ENCODE measurements around the gene PTTG1IP. TPM values are rescaled to one million over a fixed set of nuclear protein-coding genes. Genes with fewer than 3 reads are reported as not detected.

The PTTG1IP gene
- total and polyA plus RNA-seq, 2 of the 13 experiments (the other 11 are each of a cell fraction or from before 2014, with no cell fraction given), result 161 to 700 TPM

GRCh38 chr21:44881198-44881872 is 7.8 kb upstream of the PTTG1IP start (continued):
- TF ChIP-seq MTA1 (CRISPR knock-in tag; IDR thresholded peaks at IDR 0.05; ENCODE audit: borderline replicate concordance), result no peak
- TF ChIP-seq ARNT (IDR thresholded peaks at IDR 0.05), result no peak

GRCh38 chr21:44880405-44881197 is 7.1 kb upstream of the PTTG1IP start:
- peak overlapping the region; percentile 47 for H3K4me2 ChIP-seq (ENCODE audit: low read depth, low read length)
- DNase-seq (ENCODE audit: low spot score) (peak; percentile 37), ATAC-seq (peak; percentile 33), FAIRE-seq (no peak)
- intact Hi-C loops (cut with micrococcal nuclease; ENCODE audit: unreplicated experiment) (no loop called here), in situ Hi-C loops (cut with HindIII; ENCODE audit: extremely low pct_ligation_motif_present, low pct_unique_long_range_greater_than_20kb) (no loop called here)
- H3K27me3 ChIP-seq (ENCODE audit: control insufficient read depth in 1 of 2, insufficient read depth in 2 of 2, low read length in 2 of 2), result no peaks in the 10 kb centered on the region
- no peaks in the 10 kb centered on the region for H3K36me3 ChIP-seq (replicated peaks in 1 of 2; ENCODE audit: control insufficient read depth in 1 of 2, insufficient read depth in 2 of 2, low read length in 2 of 2)
- peaks cover 89% of the 10 kb centered on the region for H3K4me1 ChIP-seq (ENCODE audit: insufficient read depth, low read length)
- POLR2A ChIA-PET, result interaction anchor here (1.4 to 2.6 kb wide), 4 partner anchors 8 to 33 kb away, joined by 5 to 13 read pairs (median 6); no protein-coding TSS in a partner anchor
- no peaks in the 10 kb centered on the region for H3K9me3 ChIP-seq (ENCODE audit: low read length)
- H3K79me2 ChIP-seq (ENCODE audit: insufficient read depth, low read length), result no peaks in the 10 kb centered on the region
- H4K20me1 ChIP-seq (ENCODE audit: insufficient read depth, low read length), result no peaks in the 10 kb centered on the region
- CTCF ChIA-PET (ENCODE audit: low intra/inter-chr PET ratio, low total read pairs), result no interaction called here
- H2AFZ ChIP-seq (ENCODE audit: low read length), result no peak overlapping the region
- H3K4me3 ChIP-seq (replicated peaks in 1 of 3; ENCODE audit: insufficient read depth in 1 of 3, low read depth in 2 of 3, low read length in 3 of 3), result no peak overlapping the region; a peak in 1 of 6 replicates
- H3K27ac ChIP-seq (ENCODE audit: extremely low read length, insufficient read depth, low read length), result peak overlapping the region; percentile 99
- 12% methylated on average over 8 of the region's 8 CpGs for WGBS (ENCODE audit: low lambda C conversion rate)
- H3K9ac ChIP-seq (ENCODE audit: insufficient read depth, low read depth, low read length), result peak overlapping the region; percentile 44
- BruUV-seq (replicated peaks), result no TSS peak
- peak; percentile 49 for TF ChIP-seq SAP130 (CRISPR knock-in tag; IDR thresholded peaks at IDR 0.05; ENCODE audit: low read depth)
- TF ChIP-seq ZNF784 (CRISPR knock-in tag; IDR thresholded peaks at IDR 0.05; ENCODE audit: borderline replicate concordance), result no peak
- peak; percentile 39; the same call in 1 of the 2 replicates for TF ChIP-seq ZNF670 (CRISPR knock-in tag; IDR thresholded peaks at IDR 0.05; ENCODE audit: borderline replicate concordance)
- no peak for TF ChIP-seq ZNF263 (CRISPR knock-in tag; IDR thresholded peaks at IDR 0.05)
- TF ChIP-seq ETV5 (CRISPR knock-in tag; IDR thresholded peaks at IDR 0.05; ENCODE audit: borderline replicate concordance), result peak; percentile 77; the same call in 1 of the 2 replicates
- TF ChIP-seq CEBPG (CRISPR knock-in tag; IDR thresholded peaks at IDR 0.05), result 0 out of 2 replicates have a peak, but pooled peaks have one; percentile 33
- peak; percentile 63 for TF ChIP-seq ZNF770 (CRISPR knock-in tag; IDR thresholded peaks at IDR 0.05)
- TF ChIP-seq ZNF121 (CRISPR knock-in tag; IDR thresholded peaks at IDR 0.05), result no peak; the same call in 1 of the 2 replicates
- no peak for TF ChIP-seq BRD4 (CRISPR knock-in tag; IDR thresholded peaks at IDR 0.05)
- TF ChIP-seq RXRB (CRISPR knock-in tag; IDR thresholded peaks at IDR 0.05; ENCODE audit: borderline replicate concordance), result peak; percentile 10; the same call in 1 of the 2 replicates
- TF ChIP-seq NCOR1 (IDR thresholded peaks at IDR 0.05; ENCODE audit: borderline replicate concordance, low read length), result peak; percentile 24; the same call in 1 of the 2 replicates
- no peak for TF ChIP-seq ZNF616 (CRISPR knock-in tag; IDR thresholded peaks at IDR 0.05; ENCODE audit: low read depth)
- peak; percentile 39; the same call in 1 of the 2 replicates for TF ChIP-seq PAXIP1 (CRISPR knock-in tag; conservative IDR thresholded peaks at IDR 0.05)

Measured in HepG2 (cell line).